NCI-H82 treated with DMSO at 0.1 percent for 48 hours (cell line): ENCODE measurements around the gene CEACAM19.
"Not testable (repeated sequence)": the region's sequence is repeated elsewhere in the genome, so short reads cannot be mapped to it uniquely, and the experiment has no call there.

Source experiments
- DNase-seq: peaks from one replicate; lab custom pipeline; 2025; ENCODE audit not compliant: unreplicated experiment; lab: John Stamatoyannopoulos, UW

The CEACAM19 gene

GRCh38 chr19:44700547-44700946, 29.3 kb downstream of the CEACAM19 start:
- DNase-seq = no peak

GRCh38 chr19:44701228-44701627, 29.9 kb downstream of the CEACAM19 start:
- no peak for DNase-seq

DNA sequence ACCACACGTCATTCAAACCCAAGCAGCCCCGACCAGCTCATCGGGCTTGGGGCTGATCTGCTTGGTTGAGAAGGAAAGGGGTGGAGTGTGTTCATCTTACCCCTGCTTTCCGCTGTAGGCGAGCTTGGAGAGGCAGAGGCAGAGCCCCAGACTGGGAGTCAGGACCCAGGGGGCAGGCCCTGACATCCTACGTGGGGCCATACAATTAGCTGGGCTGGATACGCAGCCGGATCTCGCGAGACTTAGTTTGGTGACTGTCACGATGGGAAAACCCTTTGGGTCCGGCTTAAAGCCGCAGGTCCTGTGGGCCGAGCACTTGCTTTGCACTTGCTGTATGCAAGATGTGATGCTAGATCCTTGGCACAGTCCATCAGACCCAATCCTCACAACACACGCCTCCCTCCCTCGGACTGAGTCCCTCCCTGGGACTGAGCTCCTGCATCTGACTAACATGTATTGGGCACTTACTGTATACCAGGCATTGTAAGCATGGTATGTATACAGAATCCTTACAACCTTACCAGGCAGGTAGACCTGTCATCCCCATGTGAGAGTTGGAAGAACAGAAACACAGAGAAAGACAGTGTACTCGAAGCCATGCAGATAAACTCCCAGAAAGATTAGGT, 31.4 kb downstream of the CEACAM19 start:
- DNase-seq = no peak

- no peak for DNase-seq
Measured at GRCh38 chr19:44703336-44704078, 32.2 kb downstream of the CEACAM19 start.

GRCh38 chr19:44704982-44705381, 33.7 kb downstream of the CEACAM19 start:
- no peak for DNase-seq

GRCh38 chr19:44705502-44706010, 34.3 kb downstream of the CEACAM19 start:
- no peak for DNase-seq

DNA sequence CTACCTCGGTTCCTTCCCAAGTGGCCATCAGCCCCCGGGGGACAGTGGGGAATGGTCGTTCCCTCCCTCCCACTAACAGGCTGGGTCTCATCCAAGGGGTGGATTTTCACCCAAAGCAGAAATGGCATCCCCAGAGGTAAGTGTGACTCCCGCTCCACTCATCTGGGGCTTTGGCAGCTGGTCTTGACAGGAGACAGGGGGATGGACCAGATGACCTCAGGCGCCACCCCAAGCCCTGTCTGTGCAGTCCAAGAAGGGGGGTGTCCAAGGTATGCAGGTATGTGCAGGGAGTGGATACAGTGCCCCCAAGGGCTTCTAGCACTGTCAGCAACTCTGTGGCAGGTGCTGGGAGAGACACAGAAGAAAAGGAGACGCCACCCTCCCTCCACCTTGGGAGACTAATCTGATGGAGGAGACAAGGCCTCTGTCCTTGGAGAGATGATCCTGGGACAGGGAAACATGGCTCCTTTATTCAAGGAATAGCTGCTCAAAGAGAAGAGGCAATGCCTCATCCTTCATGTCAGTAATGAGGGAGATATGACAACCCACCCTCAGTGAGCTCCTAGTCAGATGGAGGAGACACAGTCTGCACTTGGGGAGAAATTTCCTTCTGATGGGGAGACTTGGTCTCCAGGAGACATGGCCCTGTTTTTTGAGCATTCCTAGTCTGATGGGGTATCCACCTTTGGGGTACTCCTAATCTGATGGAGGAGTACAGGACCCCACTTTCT, 35.4 kb downstream of the CEACAM19 start:
- no peak for DNase-seq

DNA sequence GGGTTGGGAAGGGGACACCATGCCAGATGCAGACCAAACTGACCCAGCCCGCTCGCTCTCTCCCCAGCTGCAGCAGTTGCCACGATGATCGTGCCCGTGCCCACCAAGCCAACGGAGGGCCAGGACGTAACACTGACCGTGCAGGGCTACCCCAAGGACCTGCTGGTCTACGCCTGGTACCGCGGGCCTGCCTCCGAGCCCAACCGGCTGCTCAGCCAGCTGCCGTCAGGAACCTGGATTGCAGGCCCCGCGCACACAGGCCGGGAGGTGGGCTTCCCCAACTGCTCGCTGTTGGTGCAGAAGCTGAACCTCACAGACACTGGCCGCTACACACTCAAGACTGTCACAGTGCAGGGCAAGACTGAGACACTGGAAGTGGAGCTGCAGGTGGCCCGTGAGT, 36.5 kb downstream of the CEACAM19 start:
- no peak for DNase-seq

GRCh38 chr19:44708940-44709339, 37.7 kb downstream of the CEACAM19 start:
- DNase-seq = no peak

DNA sequence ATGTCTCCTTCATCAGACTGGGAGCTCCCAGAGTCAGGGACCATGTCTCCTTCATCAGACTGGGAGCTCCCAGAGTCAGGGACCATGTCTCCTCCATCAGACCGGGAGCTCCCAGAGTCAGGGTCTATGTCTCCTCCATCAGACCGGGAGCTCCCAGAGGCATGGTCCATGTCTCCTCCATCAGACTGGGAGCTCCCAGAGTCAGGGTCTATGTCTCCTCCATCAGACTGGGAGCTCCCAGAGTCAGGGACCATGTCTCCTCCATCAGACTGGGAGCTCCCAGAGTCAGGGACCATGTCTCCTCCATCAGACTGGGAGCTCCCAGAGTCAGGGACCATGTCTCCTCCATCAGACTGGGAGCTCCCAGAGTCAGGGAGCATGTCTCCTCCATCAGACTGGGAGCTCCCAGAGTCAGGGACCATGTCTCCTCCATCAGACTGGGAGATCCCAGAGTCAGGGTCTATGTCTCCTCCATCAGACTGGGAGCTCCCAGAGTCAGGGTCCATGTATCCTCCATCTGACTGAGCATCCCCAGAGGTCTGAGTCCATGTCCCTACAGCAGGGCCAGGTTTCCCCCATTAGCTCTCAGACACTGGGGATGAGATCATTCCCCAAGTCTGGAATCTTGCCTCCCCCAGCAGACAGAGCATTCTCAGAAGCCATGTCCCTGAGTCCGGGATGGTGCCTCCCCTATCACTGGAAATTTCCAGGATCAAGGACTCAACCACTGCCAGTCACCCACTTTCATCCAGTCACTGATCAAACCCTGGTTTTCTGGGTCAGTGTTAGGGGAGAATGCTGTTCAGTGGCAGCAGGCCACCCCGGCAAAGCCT, 38.4 kb downstream of the CEACAM19 start:
- DNase-seq = not testable (repeated sequence)

DNA sequence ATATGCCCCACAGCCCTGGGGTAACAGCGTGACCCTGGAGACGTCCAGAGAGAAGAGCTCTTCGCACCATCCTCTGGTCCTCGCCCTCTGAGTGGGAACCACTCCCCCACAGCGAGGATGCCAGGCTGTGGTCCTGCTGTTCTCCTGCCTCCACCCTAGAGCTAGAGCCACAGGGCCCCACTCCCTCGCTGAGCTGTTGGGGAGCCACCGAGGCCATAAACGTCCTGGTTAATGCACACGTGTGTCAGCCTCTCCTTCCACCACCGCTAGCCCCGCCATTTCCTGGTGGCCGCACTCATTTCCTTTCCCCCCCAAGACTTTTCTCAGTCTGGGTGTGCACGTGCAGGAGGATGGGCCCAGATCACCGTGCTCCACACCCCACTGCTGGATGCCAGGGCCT, 39.2 kb downstream of the CEACAM19 start:
- DNase-seq = no peak

- DNase-seq = no peak
Measured at GRCh38 chr19:44712864-44713515, 41.7 kb downstream of the CEACAM19 start.

GRCh38 chr19:44714597-44715169, 43.4 kb downstream of the CEACAM19 start:
- no peak for DNase-seq

- no peak for DNase-seq
Measured at GRCh38 chr19:44717603-44718002, 46.3 kb downstream of the CEACAM19 start.

GRCh38 chr19:44718441-44719261, 47.4 kb downstream of the CEACAM19 start:
- DNase-seq = no peak

- DNase-seq = no peak
Measured at GRCh38 chr19:44719262-44719701, 48.0 kb downstream of the CEACAM19 start.

- not testable (repeated sequence) for DNase-seq
Measured at GRCh38 chr19:44720396-44720795, 49.1 kb downstream of the CEACAM19 start.

- no peak for DNase-seq
Measured at GRCh38 chr19:44720945-44721344, 49.7 kb downstream of the CEACAM19 start.

DNA sequence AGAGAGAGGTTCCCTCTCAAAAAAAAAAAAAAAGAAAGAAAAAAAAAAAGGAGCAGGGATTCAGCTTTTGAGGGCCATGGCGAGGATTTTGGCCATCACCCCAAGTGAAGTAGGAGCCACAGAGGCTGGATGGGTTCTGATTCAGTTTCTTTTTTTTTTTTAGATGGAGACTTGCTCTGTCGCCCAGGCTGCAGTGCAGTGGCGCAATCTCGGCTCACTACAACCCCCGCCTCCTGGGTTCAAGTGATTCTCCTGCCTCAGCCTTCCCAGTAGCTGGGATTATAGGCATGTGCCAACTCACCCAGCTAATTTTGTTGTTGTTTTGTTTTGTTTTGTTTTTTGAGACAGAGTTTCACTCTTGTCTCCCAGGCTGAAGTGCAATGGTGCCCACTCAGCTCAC, 50.1 kb downstream of the CEACAM19 start:
- not testable (repeated sequence) for DNase-seq
